CD4-positive, alpha-beta T cell treated with Interleukin-17A for 4 hours (primary cell): ENCODE data around the gene APBB1.
"Not testable (repeated sequence)": the region's sequence is repeated elsewhere in the genome, so short reads cannot be mapped to it uniquely, and the experiment has no call there.

Source experiments
- DNase-seq: peaks from one replicate; pipeline ENCODE4 v3.0.0-alpha.2; 2020; ENCODE audit warnings: mixed read lengths

The APBB1 gene

GRCh38 chr11:6415797-6416196, 3.1 kb downstream of the APBB1 start:
- no peak for DNase-seq

- DNase-seq = peak; percentile 48
These were observed 4.0 kb downstream of the APBB1 start for GRCh38 chr11:6414874-6415328.

GRCh38 chr11:6413791-6414201, 5.1 kb downstream of the APBB1 start:
- peak; percentile 79 for DNase-seq

DNA sequence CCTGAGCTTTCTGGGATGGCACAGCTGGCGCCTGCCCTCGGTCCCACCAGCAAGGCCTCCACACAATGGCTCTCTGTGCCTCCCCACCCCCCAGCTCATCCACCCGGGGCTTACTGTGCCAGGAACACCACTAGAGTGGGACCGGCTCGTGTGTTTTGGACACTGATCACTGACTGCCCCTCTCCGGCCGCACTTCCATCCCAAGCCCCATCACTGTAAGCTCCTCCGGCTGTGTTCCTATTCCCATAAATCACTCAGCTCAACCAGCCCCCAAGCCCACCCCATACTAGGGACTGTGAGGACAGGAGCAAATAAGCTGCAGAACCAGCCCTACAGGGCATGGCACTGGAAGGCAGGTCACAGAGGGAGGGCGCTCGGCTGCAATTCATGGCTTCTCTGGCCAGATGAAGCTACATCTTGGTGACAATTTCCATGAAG, 7.3 kb downstream of the APBB1 start:
- DNase-seq = no peak

- no peak for DNase-seq
These were observed 8.0 kb downstream of the APBB1 start for GRCh38 chr11:6410695-6411430.

- DNase-seq = no peak
These were observed 12.5 kb downstream of the APBB1 start for GRCh38 chr11:6406370-6406769.

DNA sequence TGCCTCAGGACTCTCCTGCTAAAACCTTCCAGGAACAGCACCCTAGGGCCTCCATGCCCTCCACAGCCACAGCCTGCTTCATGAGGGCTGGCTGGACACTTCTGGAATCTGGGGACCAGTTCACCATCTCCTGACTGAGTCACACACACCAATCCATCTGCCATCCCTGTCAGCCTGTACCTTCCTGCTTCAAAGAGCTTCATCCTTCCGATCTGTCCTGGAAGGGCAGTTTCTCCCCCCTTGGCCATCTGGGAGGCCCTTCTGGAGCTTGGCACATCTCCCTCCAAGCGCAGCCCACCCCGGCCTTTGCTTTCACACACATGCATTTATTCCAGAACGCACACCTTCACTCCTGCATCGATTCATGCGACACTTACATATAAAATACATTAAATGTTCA, 13.0 kb downstream of the APBB1 start:
- DNase-seq = no peak

DNA sequence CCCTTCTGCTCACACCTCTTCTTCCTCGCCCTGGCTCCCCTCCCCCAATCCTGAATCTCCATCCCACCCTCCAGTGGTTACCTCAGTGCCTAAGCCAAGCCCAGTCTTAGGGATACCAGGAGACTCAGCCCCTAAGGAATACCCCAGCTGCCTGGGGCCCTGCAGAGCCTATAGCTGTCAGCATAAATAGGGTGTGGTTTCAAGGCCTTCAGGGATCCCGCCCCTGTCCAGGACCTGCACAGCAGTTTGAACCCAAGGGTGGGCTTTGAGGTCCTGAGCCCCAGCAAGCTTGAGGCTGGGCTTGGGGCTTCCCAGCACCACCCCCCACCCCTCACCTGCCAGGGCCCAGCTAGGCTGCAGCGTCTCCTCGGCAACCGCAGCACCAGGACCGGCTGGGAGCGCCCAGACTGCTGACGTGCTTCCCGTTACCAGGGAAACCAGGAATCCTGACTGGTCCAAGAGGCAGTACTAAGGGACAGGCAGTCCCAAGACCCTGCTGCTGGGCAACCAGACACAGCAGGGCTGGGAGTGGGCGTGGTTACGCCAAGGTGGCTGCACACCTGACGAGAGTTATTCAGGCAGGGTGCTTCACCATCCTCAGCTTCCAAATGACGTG, 13.7 kb downstream of the APBB1 start:
- peak; percentile 27 for DNase-seq

- peak; percentile 76 for DNase-seq
These were observed 14.4 kb downstream of the APBB1 start for GRCh38 chr11:6404342-6405051.

DNA sequence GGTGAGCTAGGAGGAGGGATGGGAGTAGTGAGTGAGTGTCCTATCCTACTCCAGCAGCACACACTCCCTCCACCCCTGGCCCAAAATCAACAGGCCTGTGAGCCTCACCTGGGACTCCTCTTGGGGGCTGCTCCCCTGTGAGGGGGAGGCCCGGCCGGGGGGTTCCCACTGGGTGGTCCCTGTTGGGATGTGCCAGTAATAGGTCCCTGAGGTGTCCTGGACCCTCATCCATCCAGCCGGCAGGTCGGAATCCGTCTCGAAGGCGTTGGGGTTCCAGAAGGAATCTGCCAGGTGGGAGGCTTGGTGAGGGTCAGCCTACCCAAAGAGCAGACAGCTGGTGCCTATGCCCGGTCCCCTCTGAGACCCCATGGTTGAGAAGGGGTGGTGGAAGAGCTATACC, 15.4 kb downstream of the APBB1 start:
- no peak for DNase-seq

DNA sequence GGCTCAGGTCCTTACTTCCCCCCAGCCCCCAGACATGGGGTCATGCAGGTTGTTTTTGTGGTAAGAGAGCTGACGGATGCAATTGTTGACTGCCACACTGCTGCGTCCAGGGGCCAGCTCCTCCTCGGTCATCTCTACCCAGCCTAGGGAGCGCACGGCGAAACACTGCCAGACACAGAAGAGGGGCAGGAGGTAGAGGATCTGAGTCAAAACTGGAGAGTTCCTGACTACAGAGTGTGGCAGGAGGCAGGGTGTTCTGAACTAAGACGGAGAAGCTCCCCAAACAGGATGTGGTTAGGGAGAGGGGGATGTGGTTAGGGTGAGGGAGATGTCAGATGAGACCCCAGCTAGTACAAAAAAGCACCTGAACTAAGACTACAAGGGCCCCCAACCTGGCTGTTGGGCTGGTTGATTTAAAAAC, 16.3 kb downstream of the APBB1 start:
- DNase-seq = peak; percentile 80

- DNase-seq = peak; percentile 50
These were observed 16.8 kb downstream of the APBB1 start for GRCh38 chr11:6402061-6402470.

DNA sequence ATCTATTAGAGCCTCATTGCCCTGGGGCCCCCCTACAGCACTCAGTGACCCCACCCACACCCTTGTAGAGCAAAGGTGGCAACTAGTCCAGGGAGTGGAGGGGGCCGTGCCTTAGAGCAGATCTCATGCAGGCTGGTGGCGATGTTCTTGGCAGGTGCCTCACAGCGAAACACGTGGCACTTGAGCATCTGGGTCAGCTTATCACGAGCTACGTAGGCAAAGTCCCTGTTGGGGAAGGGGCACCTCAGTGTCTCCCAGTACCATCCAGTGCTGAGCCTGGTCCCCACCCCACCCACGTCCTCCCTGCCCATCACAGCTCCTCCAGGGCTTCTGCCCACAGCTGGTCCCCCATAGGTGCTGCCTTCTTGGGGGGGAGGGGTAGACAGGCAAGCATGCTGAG, 17.4 kb downstream of the APBB1 start:
- DNase-seq = no peak

DNA sequence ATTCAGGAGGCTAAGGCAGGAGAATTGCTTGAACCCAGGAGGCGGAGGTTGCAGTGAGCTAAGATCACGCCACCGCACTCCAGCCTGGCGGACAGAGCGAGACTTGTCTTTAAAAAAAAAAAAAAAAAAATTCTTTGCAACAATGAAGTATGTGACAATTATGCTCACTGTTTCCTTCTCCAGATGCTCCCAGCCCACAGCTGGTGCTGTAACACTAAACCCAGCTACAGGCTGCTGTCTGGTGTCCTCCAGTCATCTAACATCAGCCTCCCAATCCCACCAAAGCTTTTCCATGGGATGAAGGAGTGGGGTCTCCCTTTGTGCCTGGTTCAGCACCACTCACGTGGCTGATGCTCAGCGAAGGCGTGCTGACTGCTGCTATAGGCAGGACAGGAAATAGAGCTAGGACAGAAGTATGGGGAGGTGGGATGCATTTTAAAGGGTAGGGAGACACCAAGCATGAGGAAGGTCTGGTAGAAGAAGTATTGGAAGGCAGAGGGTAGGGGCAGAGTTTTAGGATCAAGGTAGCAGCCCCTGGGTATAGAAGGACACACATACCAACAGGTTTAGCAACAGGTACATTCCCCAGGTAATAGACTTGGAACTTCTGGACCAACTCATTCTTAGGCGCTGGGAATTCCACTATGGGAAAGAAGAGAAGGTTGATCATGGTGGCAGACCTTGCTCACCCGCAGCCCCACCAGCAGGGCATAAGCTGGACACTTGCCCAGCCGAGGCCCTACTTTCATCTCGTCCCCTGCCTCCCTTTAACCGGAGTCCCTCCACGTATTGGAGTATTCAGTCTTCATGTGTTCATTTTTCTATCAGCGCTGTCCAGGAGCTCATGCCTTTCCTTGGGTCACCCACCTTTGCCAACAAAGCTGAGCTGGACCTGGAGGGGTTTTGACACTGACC, 18.2 kb downstream of the APBB1 start:
- no peak for DNase-seq

DNA sequence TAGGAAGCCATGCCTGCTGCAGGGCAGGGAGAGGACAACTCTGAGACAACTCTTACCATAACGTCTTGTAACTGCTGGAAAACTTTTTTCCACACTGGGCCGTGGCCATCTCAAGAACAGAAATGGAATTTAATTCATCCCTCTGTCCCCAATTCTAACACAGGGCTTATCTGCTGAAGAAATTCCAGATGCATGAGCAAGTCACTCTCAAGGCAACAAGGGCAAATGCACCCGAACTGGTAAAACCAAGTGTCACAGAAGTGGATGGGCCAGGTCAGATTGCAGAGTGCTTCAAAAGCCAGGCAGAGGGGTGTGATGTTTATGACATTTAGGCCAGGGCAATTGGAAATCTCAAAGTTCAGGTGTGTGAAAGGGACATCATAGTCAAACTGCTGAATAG, 21.3 kb downstream of the APBB1 start:
- no peak for DNase-seq

DNA sequence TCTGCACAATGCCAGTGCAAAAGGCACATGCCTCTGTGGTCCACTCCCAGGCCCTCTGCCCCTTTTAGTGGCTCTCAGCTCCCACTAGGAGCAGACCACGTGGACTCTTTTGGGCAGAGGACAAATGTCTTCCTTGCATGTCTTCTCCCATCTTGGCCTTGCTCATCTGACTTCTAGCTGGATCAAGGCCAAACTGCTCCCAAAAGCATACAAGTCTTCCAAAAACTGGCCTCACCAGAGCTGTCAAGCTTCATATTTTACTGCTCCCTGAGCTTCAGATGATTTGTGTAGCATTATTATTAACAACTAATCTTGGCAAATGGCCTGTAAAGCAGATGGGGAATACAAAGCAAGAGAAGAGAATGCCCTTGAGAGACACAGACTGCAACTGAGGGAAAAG, 21.7 kb downstream of the APBB1 start:
- DNase-seq = no peak

DNA sequence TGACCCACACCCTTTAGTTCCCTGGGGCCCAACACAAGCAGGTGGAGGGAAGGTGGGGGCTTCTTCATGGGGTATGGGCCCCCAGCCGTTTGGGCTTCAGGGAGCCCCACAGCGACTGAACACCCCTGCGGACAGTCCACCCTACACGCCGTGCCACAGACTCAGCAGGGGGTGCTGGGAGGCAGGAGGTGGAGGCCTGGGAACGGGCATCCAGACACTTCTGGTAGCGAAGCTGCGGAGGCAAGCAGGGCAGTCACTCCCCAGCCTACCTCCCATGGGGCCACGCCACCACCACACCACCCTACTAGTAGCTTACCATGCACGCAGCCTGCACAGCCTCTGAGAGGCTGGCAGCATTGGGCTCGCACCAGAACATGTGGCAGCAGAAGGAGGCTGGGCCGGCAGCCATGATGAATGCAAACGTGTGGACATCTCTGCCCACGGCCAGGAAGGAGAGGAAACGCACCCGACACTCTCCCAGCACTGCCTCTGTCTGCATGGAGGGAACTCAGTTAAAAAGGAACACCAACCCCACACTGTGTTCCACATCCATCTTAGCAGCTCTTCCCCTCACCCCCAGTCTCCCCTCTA, 23.3 kb downstream of the APBB1 start:
- DNase-seq = no peak

DNA sequence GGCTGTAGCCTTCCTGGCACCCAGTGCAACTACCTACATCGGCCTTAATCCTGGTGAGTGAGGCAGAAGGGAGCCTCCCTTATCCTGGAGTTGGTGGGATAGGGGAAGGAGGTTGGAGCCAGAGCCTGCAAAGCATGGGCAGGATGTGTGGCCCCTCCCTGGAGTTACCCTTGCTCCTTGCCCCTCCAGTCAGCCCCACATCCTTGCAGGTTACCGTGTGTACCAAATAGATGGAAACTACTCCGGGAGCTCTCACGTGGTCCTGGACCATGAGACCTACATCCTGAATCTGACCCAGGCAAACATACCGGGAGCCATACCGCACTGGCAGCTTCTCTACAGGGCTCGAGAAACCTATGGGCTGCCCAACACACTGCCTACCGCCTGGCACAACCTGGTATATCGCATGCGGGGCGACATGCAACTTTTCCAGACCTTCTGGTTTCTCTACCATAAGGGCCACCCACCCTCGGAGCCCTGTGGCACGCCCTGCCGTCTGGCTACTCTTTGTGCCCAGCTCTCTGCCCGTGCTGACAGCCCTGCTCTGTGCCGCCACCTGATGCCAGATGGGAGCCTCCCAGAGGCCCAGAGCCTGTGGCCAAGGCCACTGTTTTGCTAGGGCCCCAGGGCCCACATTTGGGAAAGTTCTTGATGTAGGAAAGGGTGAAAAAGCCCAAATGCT, 24.8 kb downstream of the APBB1 start:
- no peak for DNase-seq

DNA sequence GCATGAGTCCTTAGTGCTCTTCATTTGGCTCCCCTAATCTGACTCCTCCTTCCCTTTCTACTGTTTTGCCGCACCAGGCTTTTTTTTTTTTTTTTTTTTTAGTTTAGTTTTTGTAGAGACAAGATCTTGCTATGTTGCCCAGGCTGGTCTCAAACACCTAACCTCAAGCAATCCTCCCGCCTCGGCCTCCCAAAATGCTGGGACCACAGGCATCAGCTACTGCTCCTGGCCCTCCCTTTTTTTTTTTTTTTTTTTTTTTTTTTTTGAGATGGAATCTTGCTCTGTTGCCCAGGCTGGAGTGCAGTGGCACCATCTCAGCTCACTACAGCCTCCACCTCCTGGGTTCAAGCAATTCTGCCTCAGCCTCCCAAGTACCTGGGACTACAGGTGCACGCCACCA, 26.6 kb downstream of the APBB1 start:
- not testable (repeated sequence) for DNase-seq

- DNase-seq = no peak
These were observed 27.3 kb downstream of the APBB1 start for GRCh38 chr11:6391537-6392134.
